ENCODE data around the gene CIAO1. TPM values are rescaled to one million over a fixed set of nuclear protein-coding genes. Genes with fewer than 3 reads are reported as not detected.

The CIAO1 gene
- total and polyA plus RNA-seq, 2 of the 4 experiments (the other 2 are of a cell fraction), result 81.1 to 94.3 TPM

DNA sequence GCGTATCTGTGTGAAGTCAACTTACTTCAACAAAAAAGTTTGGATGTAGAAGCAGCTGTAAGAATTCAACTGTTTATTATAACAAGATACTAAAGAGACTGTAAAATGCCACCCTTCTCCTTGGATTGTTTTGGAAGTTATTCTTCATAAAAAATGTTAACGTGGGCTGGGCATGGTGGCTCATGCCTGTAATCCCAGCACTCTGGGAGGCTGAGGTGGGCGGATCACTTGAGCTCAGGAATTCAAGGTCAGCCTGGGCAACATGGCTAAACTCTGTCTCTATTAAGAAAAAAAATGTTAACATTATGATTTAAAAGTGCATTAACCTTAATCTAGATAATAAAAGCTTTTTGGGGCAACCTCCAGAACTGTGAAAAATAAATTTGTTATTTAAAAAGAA is 7.7 kb downstream of the CIAO1 start:
- BruUV-seq (replicated peaks), result no TSS peak
- no peak overlapping the region for H2AK9ac ChIP-seq (replicated peaks; ENCODE audit: low read depth, low read length, poor library complexity)
- intact Hi-C loops (cut with micrococcal nuclease), result no loop called here
- WGBS, 2 experiments (ENCODE audit: extremely low coverage in 2 of 2, insufficient read length in 1 of 2), result no CpG with 5 or more reads among the region's 3 CpGs
- no peak overlapping the region for H4K91ac ChIP-seq (ENCODE audit: insufficient read depth, low read depth, low read length)
- H3K14ac ChIP-seq (replicated peaks; ENCODE audit: low read depth, low read length), result no peak overlapping the region
- H3K23ac ChIP-seq (ENCODE audit: low read depth, low read length), result no peak overlapping the region
- H3K56ac ChIP-seq (ENCODE audit: extremely low read depth, insufficient read depth, low read length), result no peak overlapping the region
- H3K18ac ChIP-seq (ENCODE audit: low read depth, low read length), result no peak overlapping the region
- H4K8ac ChIP-seq (ENCODE audit: low read depth in 2 of 2, low read length in 2 of 2), result no peak overlapping the region
- dilution Hi-C loops (cut with HindIII; ENCODE audit: low sequenced_read_pairs, unreplicated experiment), result no loop called here
- no peak overlapping the region for H3K9ac ChIP-seq (ENCODE audit: low read depth, low read length)
- POLR2A ChIA-PET (ENCODE audit: unreplicated experiment), result interaction anchor here (0.6 kb wide), 1 partner anchor 57 kb away, joined by 11 read pairs; no protein-coding TSS in a partner anchor
- H2BK15ac ChIP-seq (ENCODE audit: low read depth, low read length), result no peak overlapping the region
- CTCF ChIA-PET, result no interaction called here
- H4K20me1 ChIP-seq (ENCODE audit: insufficient read depth, low read length), result 0 out of 2 replicates have a peak, but pooled peaks cover 3% of the 10 kb centered on the region
- TF ChIP-seq RCOR1 (IDR thresholded peaks at IDR 0.05; ENCODE audit: insufficient replicate concordance, low read length), result no peak
- 0 out of 2 replicates have a peak, but pooled peaks have one; percentile 47 for TF ChIP-seq MXI1 (IDR thresholded peaks at IDR 0.05; ENCODE audit: borderline replicate concordance, low read depth, low read length)
- DNase-seq, result peak; percentile 37
- no peaks in the 10 kb centered on the region for H3K9me3 ChIP-seq (ENCODE audit: control insufficient read depth, insufficient read depth, low read length)
- peak; percentile 74 for ATAC-seq (ENCODE audit: low read depth)
- no peak overlapping the region for H2AFZ ChIP-seq (replicated peaks; ENCODE audit: low read length, poor library complexity)
- peaks cover 57% of the 10 kb centered on the region for H3K36me3 ChIP-seq (ENCODE audit: control insufficient read depth, insufficient read depth, low read length)
- no peak overlapping the region for H3K4me2 ChIP-seq (ENCODE audit: low read depth, low read length)
- no peak overlapping the region for H2AK5ac ChIP-seq (ENCODE audit: low read depth, low read length)
- no peak overlapping the region for H3K27ac ChIP-seq (ENCODE audit: insufficient read depth, low read length)
- H4K5ac ChIP-seq (ENCODE audit: low read depth, low read length), result no peak overlapping the region
- H3K27me3 ChIP-seq (ENCODE audit: control insufficient read depth, insufficient read depth, low read length), result no peaks in the 10 kb centered on the region
- H3K4me3 ChIP-seq (ENCODE audit: insufficient read depth, low read depth, low read length), result no peak overlapping the region
- no peak overlapping the region for H3K4ac ChIP-seq (ENCODE audit: low read depth, low read length)
- peaks cover 3% of the 10 kb centered on the region; the same call in 1 of the 2 replicates for H3K4me1 ChIP-seq (ENCODE audit: control insufficient read depth, insufficient read depth, low read length)
- no peak overlapping the region for H2BK5ac ChIP-seq (ENCODE audit: low read depth, low read length, poor library complexity, severe bottlenecking)
- in situ Hi-C loops (cut with MboI; ENCODE audit: low sequenced_read_pairs), result loop anchor here (25.0 kb wide), 1 partner anchor 261 kb away; no protein-coding TSS in a partner anchor
- no peak overlapping the region for H2BK20ac ChIP-seq (ENCODE audit: low read depth, low read length)
- H3K9me1 ChIP-seq (ENCODE audit: insufficient read depth, low read length), result no peaks in the 10 kb centered on the region
- H3K79me1 ChIP-seq (ENCODE audit: low read depth in 1 of 2, low read length in 2 of 2), result peaks cover 6 to 17% of the 10 kb centered on the region in 2 experiments
- H2BK120ac ChIP-seq (ENCODE audit: low read depth, low read length), result no peak overlapping the region

Data from IMR-90 (cell line).